GM12873 (cell line): ENCODE measurements around the gene TAF3.

Source experiments
- CTCF ChIP-seq: IDR thresholded peaks from 2 replicates; pipeline ENCODE4 v1.5.1; 2012; ENCODE audit warnings: low read depth, mild to moderate bottlenecking, moderate library complexity, low read length, control low read depth; ENCODE audit not compliant: insufficient read depth; ENCODE audit errors: missing control alignments

Gene TAF3

GRCh38 chr10:7915923-7916536, 97.7 kb downstream of the TAF3 start:
- TF ChIP-seq CTCF = no peak

- no peak for TF ChIP-seq CTCF
Observed at GRCh38 chr10:7917736-7918135, 99.4 kb downstream of the TAF3 start.

- no peak for TF ChIP-seq CTCF
Observed at GRCh38 chr10:7922707-7923106, 104.4 kb downstream of the TAF3 start.

GRCh38 chr10:7928536-7928935, 110.2 kb downstream of the TAF3 start:
- no peak for TF ChIP-seq CTCF

GRCh38 chr10:7932301-7933036, 114.2 kb downstream of the TAF3 start:
- TF ChIP-seq CTCF = no peak

- TF ChIP-seq CTCF = no peak
Observed at GRCh38 chr10:7933262-7933661, 115.0 kb downstream of the TAF3 start.

GRCh38 chr10:7933757-7934156, 115.5 kb downstream of the TAF3 start:
- TF ChIP-seq CTCF = no peak
